ENCODE measurements around the gene ELFN2.

Gene ELFN2

DNA sequence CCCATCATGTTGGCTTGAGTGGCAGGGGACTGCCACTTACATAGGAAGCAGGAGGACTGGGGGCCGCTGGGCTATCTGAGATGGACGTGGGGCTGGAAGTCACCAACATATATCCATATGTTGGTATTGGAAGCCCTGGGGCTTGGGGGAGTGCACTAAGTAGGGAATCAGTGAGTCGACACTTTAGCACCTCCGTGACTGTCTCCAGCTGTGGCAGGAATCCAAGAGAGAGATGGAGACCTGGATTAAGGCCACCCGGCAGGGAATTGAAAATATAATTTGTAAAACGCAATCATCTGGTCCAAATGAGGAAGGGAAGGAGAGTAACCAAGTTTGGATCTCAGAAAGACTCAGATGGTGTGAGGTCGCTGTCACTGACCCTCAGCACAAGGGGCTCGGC, 68.4 kb downstream of the ELFN2 start:
- no peak for DNase-seq (ENCODE audit: low read depth in 2 of 3, low spot score in 2 of 3)

DNA sequence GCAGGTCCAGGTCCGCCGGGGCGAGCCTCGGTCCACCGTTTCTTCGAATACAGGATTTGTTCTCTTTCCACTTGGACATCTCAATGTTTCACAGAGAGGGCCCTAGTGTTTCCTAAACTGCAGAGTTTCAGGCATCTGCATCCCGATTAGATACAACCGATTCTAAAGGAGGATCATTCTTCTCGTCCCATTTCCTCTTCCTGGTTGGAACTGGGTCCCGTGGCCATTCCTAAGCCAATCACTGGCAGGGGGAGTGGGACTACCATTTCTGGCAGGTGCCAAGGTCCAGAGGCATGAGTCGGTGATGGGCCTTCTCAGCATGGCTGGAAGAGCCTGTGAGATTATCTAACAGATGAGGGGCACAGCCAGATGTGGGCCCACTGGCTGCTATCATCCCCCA, 68.9 kb downstream of the ELFN2 start:
- DNase-seq (ENCODE audit: low read depth in 2 of 3, low spot score in 2 of 3): no peak

DNA sequence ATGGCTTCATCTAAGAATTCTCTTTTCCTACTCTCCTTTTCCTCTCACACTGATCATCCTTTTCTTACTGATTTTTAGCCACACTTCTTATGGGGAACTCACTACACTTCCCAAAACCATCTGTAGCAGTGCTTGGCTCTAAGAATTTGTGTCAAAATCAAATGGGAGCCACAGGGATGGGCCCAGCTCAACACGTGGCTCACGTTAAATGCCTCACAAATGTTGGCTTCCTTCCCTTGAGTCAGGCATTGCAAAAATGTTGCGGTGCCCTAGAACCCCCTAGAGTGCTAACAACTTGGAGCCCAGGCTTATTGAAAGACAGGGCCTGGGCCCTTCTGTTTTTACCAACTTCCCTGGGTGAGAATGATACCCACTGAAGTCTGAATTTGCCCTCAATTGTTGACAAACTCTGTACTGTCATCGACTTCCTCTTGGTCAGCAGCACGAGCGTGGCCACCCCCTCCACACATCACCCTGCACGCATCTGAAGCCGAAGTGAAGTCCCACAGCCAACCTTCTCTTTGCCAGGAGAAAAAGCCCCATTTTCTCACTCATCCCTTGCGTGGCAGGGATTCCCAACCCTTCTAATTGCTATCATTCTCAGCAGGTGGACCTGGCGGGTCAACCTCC, 69.7 kb downstream of the ELFN2 start:
- DNase-seq (ENCODE audit: low read depth in 2 of 3, low spot score in 2 of 3): no peak

DNA sequence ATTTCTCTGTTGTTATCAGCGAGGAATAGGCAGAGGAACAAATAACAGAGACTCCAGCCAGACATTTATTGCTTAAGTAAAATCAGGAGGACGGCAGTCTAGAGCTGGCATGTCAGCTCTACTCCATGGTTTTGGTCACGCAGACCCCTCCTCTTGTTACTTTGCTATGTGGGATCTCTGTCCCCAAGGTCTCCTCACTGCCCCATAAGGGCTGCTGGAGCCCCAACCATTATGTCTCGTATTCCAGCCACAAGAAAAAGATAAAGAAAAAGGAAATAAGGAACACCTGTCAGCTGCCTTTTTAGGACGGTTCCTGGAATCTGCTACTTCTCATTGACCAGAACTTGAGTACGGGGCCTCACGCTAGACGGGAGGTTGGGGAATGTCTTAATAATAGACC, 70.4 kb downstream of the ELFN2 start:
- DNase-seq (ENCODE audit: low read depth in 2 of 3, low spot score in 2 of 3): no peak

DNA sequence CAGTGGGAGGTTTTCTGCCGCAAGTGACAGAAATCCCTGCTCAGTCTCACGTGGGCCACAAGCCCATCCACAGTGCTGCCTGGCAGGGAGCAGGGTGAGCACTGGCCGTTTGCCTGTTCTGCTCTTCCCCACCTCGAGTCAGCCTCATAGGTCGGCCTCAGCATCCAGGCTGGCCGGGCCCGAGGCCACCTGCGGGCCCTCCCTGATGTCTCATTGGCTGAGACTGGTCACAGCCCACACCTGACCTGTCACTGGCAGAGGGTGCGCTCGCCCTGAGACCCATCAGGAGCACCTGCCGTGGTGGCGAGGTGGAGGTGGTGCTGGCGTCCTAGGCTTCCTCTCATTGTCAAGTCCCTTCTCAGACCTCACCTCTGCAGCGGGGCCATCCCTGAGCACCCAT, 72.1 kb downstream of the ELFN2 start:
- no peak for DNase-seq (ENCODE audit: low read depth in 2 of 3, low spot score in 2 of 3)

DNA sequence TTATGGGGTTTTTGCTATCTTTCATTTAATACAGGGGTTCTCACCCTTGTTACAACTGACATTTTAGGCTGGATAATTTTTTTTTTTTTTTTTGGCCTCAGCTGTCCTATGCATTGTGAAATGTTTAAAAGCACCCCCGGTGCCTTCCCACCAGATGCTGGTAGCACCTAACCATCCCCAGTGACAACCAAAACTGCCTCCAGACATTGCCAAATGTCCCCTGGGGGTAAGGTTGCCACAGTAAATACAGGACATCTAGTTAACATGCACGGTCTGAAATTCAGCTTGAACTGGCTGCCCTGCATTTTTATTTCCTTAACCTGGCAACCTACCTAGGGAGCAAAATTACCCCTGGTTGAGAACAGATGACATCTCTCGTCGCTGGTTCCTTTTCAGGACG, 72.6 kb downstream of the ELFN2 start:
- no peak for DNase-seq (ENCODE audit: low read depth in 2 of 3, low spot score in 2 of 3)

DNA sequence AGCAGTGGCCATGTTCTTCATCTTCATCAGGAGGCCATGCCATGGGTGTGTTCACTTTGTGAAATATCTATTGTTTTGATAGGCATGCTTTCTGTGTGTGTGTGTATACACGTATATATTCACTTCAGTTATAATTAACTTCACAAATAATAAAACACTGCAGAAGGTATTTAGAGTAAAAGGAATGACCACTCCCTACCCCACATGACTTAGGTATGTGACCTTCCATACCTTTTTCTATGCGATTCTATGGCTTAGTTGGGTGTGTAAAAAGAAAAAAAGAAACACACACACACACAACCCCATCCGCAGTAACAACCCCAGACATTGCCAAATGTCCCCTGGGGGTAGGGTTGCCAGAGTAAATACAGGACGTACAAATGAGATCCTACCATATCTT, 73.0 kb downstream of the ELFN2 start:
- DNase-seq (ENCODE audit: low read depth in 2 of 3, low spot score in 2 of 3): no peak

DNA sequence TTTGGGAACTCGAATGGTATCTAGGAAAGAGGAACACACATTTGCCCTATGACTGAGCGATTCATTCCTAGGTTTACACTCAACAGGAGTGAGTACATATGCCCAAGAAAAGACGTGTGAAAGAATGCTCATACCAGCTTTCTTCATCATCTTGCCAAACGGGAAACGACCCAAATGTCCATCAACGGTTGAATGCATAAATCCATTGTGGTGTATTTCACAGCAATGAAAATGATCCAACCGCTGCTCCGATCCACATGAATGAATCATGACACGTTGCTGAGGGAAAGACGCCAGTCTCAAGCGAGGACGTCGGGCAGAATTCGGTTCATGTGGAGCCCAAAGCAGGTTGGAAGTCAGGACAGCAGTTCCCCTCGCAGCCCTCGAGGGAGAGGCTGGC, 73.4 kb downstream of the ELFN2 start:
- no peak for DNase-seq (ENCODE audit: low read depth in 2 of 3, low spot score in 2 of 3)

DNA sequence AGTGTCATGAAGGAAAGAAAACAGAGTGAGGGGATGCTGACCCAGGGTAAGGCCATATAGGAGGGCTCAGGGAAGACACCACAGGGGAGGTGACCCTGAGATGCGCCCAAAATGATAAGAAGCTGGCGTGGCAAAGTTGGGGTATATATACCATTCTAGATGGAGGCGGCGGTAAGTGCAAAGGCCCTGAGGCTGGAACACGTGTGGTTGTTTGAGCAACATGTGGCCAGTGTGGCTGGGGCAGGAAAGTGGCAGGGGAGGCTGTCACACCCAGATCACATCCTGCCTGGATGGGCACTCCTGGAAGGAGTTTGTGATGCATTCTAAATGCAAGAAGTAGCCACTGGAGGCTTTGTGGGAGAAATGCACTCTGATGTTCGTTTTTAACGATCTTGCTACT, 74.8 kb downstream of the ELFN2 start:
- DNase-seq (ENCODE audit: low read depth in 2 of 3, low spot score in 2 of 3): no peak

DNA sequence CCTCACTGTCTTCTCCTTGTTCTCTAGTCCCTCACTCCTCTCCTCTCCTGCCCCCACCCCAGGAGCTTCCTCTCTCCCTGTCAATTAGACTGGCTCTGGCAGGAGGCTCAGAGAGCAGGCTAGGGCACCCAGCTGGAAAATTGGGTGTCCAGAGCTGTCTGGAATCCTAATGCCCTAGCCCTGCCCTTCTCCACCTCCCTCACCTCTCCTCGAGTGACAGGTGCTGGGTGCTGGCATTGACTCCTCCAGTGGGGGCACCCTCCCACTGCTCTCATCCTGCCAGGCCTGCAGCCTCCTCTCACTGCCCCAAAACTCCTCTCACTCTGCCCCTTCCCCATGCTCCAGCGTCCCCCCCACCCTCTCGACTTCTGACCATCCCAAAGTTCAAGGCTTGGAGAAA, 76.0 kb downstream of the ELFN2 start:
- no peak for DNase-seq (ENCODE audit: low read depth in 2 of 3, low spot score in 2 of 3)

DNA sequence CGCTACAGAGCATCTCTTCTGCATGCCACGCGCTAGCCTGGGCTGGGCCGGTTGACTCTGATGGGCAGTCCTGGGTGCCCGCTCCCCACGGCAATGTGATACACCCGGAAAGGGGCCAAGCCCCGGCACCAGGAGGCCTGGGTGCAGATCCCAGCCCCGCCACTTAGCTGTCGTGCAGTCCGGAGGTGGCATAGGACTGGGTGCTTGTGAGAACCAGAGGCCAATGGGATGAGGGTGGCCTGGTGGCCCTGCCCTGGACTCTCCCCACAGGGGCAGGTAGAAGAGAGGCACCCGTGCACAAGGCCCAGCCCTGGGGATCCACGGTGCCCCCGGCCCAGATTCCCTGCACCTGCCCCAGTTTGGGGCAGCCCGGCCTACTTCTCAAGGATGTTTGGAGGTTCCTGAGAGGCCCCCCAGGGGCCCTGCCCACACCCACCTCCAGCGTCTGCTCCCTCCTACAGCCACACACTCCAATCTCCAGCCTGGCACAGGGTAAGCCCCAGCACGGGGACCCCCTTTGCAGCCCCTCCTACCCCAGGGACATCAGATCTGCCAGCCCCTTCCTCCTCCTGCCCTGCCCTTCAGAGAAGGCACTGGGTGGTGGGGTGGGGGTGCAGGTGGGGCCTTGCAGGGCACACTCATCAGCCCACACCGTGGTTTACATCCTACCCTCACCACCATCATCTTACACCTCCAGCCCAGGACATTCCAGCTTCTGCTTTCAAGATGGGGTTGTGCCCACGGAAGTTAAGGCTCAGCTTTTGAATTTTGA, 78.0 kb downstream of the ELFN2 start:
- DNase-seq (ENCODE audit: low read depth in 2 of 3, low spot score in 2 of 3): no peak

DNA sequence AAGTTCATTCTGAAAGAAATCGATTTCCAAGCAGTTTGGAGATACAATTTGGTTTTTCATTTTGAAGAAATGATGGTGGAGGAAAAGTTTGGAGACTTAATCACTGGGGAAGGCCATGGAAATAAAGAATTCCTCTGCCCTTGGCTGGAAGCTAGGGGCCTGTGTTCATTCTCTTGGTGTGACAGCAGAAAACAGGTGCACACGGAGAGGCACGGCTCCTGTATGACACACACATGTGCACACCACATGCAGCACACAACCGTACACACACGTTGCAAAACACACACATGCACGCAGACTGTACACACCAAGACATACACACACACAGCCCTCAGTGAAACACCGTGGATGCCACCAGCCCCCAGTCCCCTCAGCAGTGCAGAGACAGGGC, 80.8 kb downstream of the ELFN2 start:
- no peak for DNase-seq (ENCODE audit: low read depth in 2 of 3, low spot score in 2 of 3)

DNA sequence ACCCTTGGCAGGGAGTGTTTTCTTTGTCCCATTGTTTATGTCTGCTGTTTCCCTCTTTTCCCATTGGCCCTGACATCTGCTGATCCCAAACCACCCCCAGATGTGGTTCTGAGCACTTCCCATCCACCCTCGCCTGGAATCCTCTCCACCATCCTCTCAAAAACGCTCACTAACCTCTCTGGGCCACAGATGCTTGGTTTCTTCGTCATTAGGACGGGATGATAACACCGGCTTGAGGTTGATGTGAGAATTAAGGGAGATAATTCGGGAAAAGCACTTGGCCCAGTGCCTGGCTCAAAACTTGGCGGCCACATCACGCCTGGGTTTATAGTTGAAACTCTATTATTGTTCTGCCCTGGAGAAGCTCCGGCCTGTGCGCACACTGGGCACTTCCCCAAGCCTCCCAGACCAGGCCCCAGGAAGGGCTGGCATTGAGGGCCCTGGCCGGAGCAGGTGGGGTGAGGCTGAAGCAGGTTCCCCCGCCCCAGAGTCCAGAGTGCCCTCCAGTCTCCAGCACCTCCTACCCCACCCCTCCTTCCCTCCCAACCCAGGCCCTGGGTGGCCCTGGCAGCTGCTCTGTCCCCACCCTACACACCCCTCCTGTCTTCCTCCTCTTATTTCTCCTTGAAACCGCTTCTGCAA, 81.3 kb downstream of the ELFN2 start:
- no peak for DNase-seq (ENCODE audit: low read depth in 2 of 3, low spot score in 2 of 3)

DNA sequence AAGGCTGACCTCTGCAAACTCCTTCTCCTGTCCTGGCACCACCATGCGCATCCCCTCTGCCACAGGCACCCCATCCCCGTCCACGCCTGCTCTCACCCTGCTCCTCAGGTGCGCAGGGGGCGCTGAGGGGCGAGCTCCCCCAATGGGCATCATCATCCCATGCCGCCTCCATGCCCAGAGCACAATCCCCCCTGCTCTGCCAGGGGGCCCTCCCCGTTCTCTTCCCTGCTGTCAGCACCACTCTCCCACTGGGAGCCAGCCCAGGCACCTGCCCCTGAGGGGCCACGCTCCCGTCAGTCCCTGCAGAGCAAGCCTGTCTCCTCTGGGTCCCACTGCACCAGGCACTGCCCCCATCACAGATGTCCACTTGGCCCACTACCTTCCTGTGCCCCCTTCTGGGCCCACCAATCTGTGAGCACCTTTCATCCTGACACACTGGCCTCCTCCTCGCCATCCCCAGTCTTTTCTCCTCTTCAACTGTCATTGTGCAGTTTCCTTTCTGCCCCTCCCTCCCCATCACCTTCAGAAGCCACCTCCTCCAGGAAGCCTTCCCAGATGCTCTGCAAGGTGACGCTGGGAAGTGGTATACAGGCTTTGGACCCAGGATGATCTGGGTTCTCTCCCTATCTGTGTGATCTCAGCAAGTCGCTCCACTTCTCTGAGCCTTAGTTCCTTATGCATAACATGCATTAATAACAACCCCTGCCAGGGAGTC, 82.4 kb downstream of the ELFN2 start:
- DNase-seq (ENCODE audit: low read depth in 2 of 3, low spot score in 2 of 3): no peak

DNA sequence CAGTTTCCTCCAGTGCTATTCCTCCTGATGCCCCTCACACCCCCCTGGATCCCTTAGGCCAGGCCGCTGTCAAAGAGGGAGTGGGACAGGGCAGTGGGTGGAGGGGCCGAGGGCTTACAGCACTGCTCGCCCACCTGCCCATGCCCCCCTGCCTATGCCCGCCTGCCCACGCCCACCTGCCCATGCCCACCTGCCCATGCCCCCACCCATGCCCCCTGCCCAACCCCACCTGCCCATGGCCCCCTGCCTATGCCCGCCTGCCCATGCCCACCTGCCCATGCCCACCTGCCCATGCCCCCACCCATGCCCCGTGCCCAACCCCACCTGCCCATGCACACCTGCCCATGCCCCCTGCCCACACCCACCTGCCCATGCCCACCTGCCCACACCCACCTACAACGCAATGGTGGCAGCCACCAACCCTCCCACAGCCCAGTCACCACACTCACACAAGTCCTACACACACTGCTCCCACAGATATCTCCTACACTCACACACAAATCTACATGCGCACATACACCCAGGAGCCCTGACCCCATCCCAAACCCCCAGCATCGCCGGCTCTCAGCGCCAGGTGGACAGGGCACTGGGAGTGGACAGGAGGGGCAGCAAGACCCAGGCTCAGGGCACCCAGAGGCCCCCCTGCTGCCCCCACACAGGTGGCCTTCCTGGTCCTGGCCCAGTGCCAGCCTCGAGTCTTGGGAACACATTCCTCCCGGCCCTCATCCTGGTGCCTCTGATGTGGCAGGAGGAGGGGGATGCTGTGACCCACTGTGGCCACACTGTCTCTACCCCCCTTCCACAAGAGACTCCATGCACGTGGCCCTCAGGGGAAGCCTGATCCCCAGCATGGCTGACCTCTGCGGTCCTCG, 83.2 kb downstream of the ELFN2 start:
- DNase-seq (ENCODE audit: low read depth in 2 of 3, low spot score in 2 of 3): no peak

DNA sequence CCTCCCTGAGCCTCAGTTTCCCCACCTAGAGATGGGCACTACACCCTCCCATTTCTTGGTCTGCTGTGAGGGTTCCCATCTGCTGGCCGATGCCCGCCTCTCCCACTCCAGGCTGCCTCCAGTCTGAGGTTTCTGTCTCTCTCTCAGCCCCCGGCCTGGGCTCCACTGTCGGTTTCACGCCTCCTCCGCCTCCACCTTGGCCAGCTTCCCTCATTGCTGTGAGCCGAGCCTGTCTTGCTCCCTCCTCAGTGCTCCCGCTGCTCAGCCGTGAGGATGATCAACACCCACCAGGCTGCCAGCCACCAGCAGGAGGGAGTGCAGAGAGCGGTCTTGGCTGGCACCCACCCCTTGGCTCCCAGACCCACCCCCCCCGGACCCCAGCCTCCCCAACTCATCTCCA, 83.9 kb downstream of the ELFN2 start:
- no peak for DNase-seq (ENCODE audit: low read depth in 2 of 3, low spot score in 2 of 3)

DNA sequence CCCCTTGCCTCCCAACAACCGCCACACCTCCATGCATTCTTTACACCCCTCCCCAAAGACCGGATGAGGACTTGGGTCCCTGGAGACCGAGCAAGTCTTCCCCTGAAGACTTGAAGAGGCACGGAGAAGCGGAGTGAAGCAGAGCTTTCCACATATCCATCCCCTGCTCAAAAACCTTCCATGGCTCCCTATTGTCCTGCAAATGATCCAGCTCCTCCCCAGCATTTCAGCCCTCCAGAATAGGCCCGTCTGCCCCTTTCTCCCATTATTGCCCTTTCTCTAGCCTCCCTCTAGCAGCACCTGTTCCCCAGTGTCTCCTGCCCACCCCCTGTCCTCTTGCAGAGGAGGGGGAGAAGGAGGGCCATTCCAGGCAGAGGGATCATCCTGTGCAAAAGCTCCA, 85.2 kb downstream of the ELFN2 start:
- no peak for DNase-seq (ENCODE audit: low read depth in 2 of 3, low spot score in 2 of 3)

DNA sequence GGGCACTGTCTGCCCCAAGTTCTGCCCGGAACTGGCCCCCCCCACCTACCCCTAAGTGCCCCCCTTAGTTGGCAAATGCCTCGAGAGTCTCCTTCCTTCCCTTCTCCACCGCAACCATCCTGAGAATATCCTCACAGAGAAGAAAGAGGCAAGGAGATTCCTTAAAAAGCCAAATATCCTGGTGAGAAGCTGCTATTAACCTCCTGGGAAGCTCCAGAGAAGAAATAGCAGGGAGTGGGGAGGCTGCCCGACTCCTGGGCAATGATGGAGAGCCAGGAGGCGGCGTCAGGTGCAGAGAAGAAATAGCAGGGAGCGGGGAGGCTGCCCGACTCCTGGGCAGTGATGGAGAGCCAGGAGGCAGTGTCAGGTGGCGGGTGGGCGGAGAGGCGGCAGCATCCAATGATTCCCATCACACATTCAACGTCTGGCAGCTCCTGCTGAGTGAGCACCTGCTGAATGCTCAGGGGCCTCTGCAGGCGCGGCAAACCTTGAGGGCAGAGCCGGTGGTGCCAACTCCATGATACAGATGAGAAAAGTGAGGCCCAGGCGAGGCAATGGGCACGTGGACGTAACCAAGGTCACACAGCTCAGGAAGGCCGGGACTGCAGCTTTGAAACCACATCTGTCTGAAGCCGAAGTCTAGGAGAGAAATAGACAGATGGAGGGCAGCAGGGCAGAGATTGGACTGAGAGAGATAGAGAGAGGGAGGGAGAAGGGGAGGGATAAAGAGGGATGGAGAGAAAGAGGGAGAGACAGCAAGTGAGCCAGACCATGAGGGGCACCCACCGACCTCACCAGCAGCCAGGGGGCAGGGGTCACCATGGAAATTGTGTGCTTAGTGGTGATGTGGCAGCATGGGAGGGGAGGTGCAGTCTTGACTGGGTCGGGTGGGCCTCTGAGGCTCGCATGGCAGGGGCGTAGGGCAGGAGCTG, 86.7 kb downstream of the ELFN2 start:
- no peak for DNase-seq (ENCODE audit: low read depth in 2 of 3, low spot score in 2 of 3)

DNA sequence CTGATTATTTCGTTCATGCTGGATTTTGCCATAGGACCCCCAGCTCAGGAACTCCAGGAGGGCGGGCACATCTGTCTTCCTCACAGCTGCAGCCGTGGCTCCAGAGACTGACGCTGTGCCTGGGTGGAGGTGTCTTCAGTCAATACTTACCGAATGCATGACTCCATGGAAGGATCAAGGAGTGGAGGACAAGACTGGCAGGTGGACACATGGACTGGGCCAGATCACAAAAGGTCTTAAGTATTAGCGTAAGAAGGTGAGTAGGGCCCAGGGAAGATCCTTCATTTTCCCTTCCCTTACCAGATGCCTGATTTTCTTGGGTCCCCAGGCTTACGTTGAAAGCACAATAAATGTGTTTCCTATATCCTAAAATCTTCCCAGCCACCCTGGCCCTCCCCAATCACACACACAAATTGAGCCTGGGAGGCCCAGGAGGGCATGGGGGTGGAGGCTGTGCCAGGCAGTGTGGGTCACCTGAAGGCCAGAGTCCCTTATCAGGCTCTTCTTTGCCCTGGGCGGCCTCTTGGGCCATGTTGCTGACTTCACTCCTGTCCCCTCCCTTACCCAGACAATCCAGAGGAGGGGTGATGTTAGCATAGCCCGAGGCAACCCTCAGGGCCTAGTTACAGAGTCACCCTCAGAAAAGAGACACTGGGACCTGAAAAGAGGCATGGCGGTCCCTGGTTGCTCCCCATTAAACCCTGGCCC, 88.6 kb downstream of the ELFN2 start:
- DNase-seq (ENCODE audit: low read depth in 2 of 3, low spot score in 2 of 3): no peak
